Hepatocyte (in vitro differentiated cells): ENCODE results near the gene F12. TPM values are rescaled to one million over a fixed set of nuclear protein-coding genes. Genes with fewer than 3 reads are reported as not detected.
A peak's percentile ranks its signal among the peaks of the same experiment; 100 is the strongest.

Experiments
- DNase-seq: peaks from one replicate; pipeline ENCODE4 v3.0.0-alpha.2; 2016; ENCODE audit warnings: low spot score
- H2AFZ ChIP-seq: fragments of 200-600 bp; sonication (generic); 2 replicates; pipeline ENCODE4 v1.6.0; 2016; ENCODE audit warnings: antibody characterized with exemption, mild to moderate bottlenecking
- H3K27ac ChIP-seq: fragments of 200-600 bp; sonication (generic); 2 replicates; pipeline ENCODE4 v1.5.1; 2016; ENCODE audit warnings: mild to moderate bottlenecking
- H3K27me3 ChIP-seq: fragments of 200-600 bp; sonication (generic); 2 replicates; pipeline ENCODE4 v1.6.1; 2016
- H3K36me3 ChIP-seq: fragments of 200-600 bp; sonication (generic); replicated peaks from 2 replicates; pipeline ENCODE4 v1.5.1; 2016; ENCODE audit warnings: low read depth; ENCODE audit not compliant: insufficient read depth
- H3K4me1 ChIP-seq: fragments of 200-600 bp; sonication (generic); 2 replicates; pipeline ENCODE4 v1.5.1; 2016; ENCODE audit warnings: mild to moderate bottlenecking, moderate library complexity; ENCODE audit not compliant: insufficient read depth
- H3K4me2 ChIP-seq: fragments of 200-600 bp; sonication (generic); 2 replicates; pipeline ENCODE4 v1.6.0; 2016
- H3K4me3 ChIP-seq: fragments of 200-600 bp; sonication (generic); 2 replicates; pipeline ENCODE4 v1.5.1; 2016; ENCODE audit warnings: mild to moderate bottlenecking
- H3K79me2 ChIP-seq: fragments of 200-600 bp; sonication (generic); 2 replicates; pipeline ENCODE4 v1.6.0; 2017; ENCODE audit warnings: mild to moderate bottlenecking
- H3K9me2 ChIP-seq: fragments of 200-600 bp; sonication (generic); replicated peaks from 2 replicates; pipeline ENCODE4 v1.6.0; 2017; ENCODE audit warnings: mild to moderate bottlenecking; ENCODE audit not compliant: insufficient read depth
- H3K9me3 ChIP-seq: fragments of 200-600 bp; sonication (generic); 2 replicates; pipeline ENCODE4 v1.5.1; 2016; ENCODE audit warnings: low read depth, mild to moderate bottlenecking
- H4K20me1 ChIP-seq: fragments of 200-600 bp; sonication (generic); 2 replicates; pipeline ENCODE4 v1.6.0; 2016; ENCODE audit warnings: mild to moderate bottlenecking; ENCODE audit not compliant: insufficient read depth, poor library complexity, severe bottlenecking
- EZH2 ChIP-seq: fragments of 200-600 bp; sonication (generic); IDR thresholded peaks from 2 replicates; pipeline ENCODE4 v1.6.1; 2016; ENCODE audit warnings: antibody characterized with exemption, mild to moderate bottlenecking, borderline replicate concordance
- EZH2phosphoT487 ChIP-seq: fragments of 200-600 bp; sonication (generic); IDR thresholded peaks from one replicate; pipeline ENCODE4 v1.6.1; 2018; ENCODE audit warnings: antibody characterized with exemption, mild to moderate bottlenecking, low read depth, moderate library complexity; ENCODE audit not compliant: unreplicated experiment, severe bottlenecking
- WGBS: methylation state at CpG from one replicate; pipeline ENCODE4 v1.1.6; 2016; ENCODE audit warnings: low lambda C conversion rate; ENCODE audit errors: missing lambda C conversion rate; 5-methylcytosine and 5-hydroxymethylcytosine counted together
- polyA plus RNA-seq: library from polyadenylated mRNA; unstranded; fragments of >200 nt; fragmentation: Nextera tagmentation; extraction: Ambion mirVana; gene quantifications from 2 replicates; pipeline ENCODE4 v1.2.1, GENCODE V29; 2016
- total RNA-seq: library from RNA; depleted of rRNA; stranded (reverse); fragments of >200 nt; gene quantifications from 2 replicates; pipeline ENCODE4 v1.2.3, GENCODE V29; 2014
- TF ChIP-seq, protein P1 (sequence below): fragments of 200-600 bp; sonication (generic); IDR thresholded peaks from 2 replicates; pipeline ENCODE4 v1.5.1; 2016; ENCODE audit warnings: antibody characterized with exemption, mild to moderate bottlenecking; ENCODE audit not compliant: poor library complexity

The F12 gene
- total and polyA plus RNA-seq, 2 experiments from 2014 or later: 18.2 to 46.6 TPM

DNA sequence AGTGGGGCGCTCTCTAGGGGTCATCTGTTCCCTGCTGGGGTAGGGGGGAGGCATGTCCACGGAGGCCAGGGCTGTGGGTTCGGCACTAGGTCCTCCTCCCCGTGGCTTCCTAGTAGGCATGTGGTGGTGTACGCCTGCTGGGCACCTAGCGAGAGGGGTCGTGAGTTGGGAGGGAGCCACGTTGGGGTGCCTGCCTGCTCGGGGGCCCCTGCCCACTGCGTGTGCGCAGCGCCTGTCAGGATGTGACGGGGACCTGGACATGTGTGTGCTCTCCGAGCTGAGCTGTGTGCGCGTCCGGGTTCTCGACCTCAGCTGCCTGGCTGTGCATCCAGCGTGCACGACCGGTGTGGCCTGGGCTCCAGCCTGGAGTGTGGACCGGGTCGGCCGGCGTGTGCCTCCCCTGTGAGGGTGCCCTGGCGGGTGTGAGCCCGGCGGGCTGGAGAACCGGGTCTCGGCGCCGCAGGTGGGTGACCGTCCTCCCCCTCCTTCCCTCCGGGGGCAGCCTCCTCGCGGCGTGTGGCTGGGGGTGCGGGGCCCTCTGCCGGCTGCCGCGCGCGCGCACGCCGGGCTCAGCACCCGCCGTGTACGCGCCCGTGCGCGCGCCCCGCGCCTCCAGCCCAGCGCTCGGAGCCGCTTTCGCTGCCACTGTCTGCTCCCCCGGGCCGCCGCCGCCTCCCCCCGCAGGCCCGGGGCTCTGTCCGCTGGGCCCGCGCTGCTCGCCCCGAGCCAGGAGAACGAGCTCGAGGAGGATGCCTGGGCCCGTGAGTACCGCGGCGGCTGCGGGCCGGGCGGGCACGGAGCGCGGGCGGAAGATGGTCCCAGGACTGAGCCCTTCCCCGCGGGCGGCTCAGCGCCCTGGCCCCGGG is 37.1 kb upstream of the F12 start, which contains the start of gene PRR7:
Gene PRR7, plus strand, starts transcription at position 615 of the 866 bp plus-strand sequence. CDS start 8,254 bp downstream, outside the sequence.
- WGBS: 2% methylated on average over 60 of the region's 89 CpGs
- no peaks in the 10 kb centered on the region for H3K9me3 ChIP-seq

DNA sequence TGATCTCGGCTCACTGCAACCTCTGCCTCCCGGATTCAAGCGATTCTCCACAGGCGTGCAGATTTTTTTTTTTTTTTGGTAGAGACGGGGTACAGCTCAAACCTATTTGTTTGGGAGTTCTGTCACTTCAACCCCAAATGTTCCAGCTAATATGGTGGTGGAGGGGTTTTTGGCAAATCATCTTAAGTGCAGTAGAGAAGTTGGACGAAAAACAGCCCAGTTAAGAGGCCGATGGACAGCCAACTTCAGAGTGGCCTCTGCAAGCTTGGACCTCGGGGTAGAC is 36.5 kb upstream of the F12 start:
- Histone ChIP-seq H3K36me3 (no peaks in the 10 kb centered on the region), H2AFZ (no peak overlapping the region), H3K27me3 (peaks cover 3% of the 10 kb centered on the region), H3K4me3 (peak overlapping the region; percentile 97), H3K4me1 (peaks cover 13% of the 10 kb centered on the region), H3K9me2 (no peaks in the 10 kb centered on the region), H3K79me2 (no peaks in the 10 kb centered on the region), H3K27ac (no peak overlapping the region), H3K9me3 (no peaks in the 10 kb centered on the region), H3K4me2 (peak overlapping the region; percentile 100), H4K20me1 (no peaks in the 10 kb centered on the region)
- no peak for DNase-seq
- WGBS: 25% methylated on average over 8 of the region's 8 CpGs
- TF ChIP-seq EZH2 (no peak), EZH2phosphoT487 (no peak)
- TF ChIP-seq, protein P1, sequence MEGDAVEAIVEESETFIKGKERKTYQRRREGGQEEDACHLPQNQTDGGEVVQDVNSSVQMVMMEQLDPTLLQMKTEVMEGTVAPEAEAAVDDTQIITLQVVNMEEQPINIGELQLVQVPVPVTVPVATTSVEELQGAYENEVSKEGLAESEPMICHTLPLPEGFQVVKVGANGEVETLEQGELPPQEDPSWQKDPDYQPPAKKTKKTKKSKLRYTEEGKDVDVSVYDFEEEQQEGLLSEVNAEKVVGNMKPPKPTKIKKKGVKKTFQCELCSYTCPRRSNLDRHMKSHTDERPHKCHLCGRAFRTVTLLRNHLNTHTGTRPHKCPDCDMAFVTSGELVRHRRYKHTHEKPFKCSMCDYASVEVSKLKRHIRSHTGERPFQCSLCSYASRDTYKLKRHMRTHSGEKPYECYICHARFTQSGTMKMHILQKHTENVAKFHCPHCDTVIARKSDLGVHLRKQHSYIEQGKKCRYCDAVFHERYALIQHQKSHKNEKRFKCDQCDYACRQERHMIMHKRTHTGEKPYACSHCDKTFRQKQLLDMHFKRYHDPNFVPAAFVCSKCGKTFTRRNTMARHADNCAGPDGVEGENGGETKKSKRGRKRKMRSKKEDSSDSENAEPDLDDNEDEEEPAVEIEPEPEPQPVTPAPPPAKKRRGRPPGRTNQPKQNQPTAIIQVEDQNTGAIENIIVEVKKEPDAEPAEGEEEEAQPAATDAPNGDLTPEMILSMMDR: no peak

More for the DNA sequence above, 37.1 kb upstream of the F12 start, which contains the start of gene PRR7:
- H2AFZ ChIP-seq: peak within 1 kb of the TSS; percentile 74
- no peaks in the 10 kb centered on the region for H3K9me2 ChIP-seq
- peak within 1 kb of the TSS; percentile 100 for H3K4me2 ChIP-seq
- no peaks in the 10 kb centered on the region for H3K79me2 ChIP-seq
- H3K4me3 ChIP-seq: peak within 1 kb of the TSS; percentile 97
- H3K4me1 ChIP-seq: peaks cover 13% of the 10 kb centered on the region
- no peak within 1 kb of the TSS for H3K27ac ChIP-seq
- H4K20me1 ChIP-seq: no peaks in the 10 kb centered on the region
- peaks cover 3% of the 10 kb centered on the region for H3K27me3 ChIP-seq
- peak; percentile 82 for DNase-seq
- no peaks in the 10 kb centered on the region for H3K36me3 ChIP-seq
- TF ChIP-seq, protein P1: no peak
- no peak for TF ChIP-seq EZH2phosphoT487
- no peak for TF ChIP-seq EZH2

- Histone ChIP-seq H3K4me2 (peak overlapping the region; percentile 100), H3K9me3 (no peaks in the 10 kb centered on the region), H3K27me3 (peaks cover 3% of the 10 kb centered on the region), H3K9me2 (no peaks in the 10 kb centered on the region), H2AFZ (no peak overlapping the region), H3K27ac (no peak overlapping the region), H3K4me3 (no peak overlapping the region), H3K4me1 (peaks cover 13% of the 10 kb centered on the region), H3K79me2 (no peaks in the 10 kb centered on the region), H3K36me3 (no peaks in the 10 kb centered on the region), H4K20me1 (no peaks in the 10 kb centered on the region)
- TF ChIP-seq, protein P1: no peak
- TF ChIP-seq EZH2 (no peak), EZH2phosphoT487 (no peak)
- no peak for DNase-seq
- WGBS: 72% methylated on average over 9 of the region's 10 CpGs
These were observed 35.9 kb upstream of the F12 start for GRCh38 chr5:177445052-177445916.
